GM12872 (cell line): ENCODE results near the gene PRR19.
A peak's percentile ranks its signal among the peaks of the same experiment; 100 is the strongest.

Experiments
- TF ChIP-seq, protein P1 (sequence below): IDR thresholded peaks from 3 replicates; pipeline ENCODE4 v1.5.1; 2011; ENCODE audit warnings: low read depth, mild to moderate bottlenecking, low read length, moderate library complexity; ENCODE audit not compliant: insufficient read depth

Gene PRR19

DNA sequence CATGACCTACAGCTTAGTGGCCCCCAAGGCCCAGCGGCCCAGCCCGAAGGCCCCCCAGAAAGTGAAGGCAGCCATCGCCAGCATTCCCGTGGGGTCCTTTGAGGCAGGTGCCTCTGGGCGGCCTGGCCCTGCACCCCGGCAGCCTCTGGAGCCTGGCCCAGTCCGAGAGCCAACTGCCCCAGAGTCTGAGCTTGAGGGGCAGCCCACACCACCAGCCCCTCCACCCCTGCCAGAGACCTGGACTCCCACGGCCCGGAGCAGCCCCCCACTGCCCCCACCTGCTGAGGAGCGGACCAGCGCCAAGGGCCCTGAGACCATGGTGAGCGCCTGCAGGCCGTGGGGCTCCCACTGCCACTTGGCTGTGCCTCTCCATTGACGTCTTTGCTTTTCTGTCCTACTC lies 9.0 kb upstream of the PRR19 start:
- TF ChIP-seq, protein P1, sequence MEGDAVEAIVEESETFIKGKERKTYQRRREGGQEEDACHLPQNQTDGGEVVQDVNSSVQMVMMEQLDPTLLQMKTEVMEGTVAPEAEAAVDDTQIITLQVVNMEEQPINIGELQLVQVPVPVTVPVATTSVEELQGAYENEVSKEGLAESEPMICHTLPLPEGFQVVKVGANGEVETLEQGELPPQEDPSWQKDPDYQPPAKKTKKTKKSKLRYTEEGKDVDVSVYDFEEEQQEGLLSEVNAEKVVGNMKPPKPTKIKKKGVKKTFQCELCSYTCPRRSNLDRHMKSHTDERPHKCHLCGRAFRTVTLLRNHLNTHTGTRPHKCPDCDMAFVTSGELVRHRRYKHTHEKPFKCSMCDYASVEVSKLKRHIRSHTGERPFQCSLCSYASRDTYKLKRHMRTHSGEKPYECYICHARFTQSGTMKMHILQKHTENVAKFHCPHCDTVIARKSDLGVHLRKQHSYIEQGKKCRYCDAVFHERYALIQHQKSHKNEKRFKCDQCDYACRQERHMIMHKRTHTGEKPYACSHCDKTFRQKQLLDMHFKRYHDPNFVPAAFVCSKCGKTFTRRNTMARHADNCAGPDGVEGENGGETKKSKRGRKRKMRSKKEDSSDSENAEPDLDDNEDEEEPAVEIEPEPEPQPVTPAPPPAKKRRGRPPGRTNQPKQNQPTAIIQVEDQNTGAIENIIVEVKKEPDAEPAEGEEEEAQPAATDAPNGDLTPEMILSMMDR, result no peak

DNA sequence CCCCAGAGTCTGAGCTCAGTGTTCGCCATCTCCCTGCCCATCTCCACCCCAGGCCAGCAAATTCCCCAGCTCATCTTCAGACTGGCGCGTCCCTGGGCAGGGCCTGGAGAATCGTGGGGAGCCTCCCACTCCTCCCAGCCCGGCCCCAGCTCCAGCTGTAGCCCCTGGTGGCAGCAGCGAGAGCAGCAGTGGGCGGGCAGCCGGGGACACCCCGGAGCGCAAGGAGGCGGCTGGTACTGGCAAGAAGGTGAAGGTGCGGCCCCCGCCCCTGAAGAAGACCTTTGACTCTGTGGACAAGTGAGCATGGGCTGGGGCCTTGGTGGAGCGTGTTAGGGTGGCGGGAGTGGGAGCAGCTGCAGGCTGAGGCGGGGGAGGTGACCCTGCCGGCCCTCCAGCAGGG lies 8.4 kb upstream of the PRR19 start:
- TF ChIP-seq, protein P1, result 0 out of 3 replicates have a peak, but pooled peaks have one; percentile 10

DNA sequence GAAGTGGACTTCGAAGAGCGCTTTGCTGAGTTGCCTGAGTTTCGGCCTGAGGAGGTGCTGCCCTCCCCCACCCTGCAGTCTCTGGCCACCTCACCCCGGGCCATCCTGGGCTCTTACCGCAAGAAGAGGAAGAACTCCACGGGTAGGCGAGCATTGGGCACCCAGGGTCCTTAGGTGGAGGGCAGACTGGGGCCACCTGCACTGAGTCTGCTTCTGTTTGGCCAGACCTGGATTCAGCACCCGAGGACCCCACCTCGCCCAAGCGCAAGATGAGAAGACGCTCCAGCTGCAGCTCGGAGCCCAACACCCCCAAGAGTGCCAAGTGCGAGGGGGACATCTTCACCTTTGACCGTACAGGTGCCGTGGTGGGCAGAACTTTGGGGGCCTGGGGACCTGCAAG lies 8.0 kb upstream of the PRR19 start:
- TF ChIP-seq, protein P1, result no peak

DNA sequence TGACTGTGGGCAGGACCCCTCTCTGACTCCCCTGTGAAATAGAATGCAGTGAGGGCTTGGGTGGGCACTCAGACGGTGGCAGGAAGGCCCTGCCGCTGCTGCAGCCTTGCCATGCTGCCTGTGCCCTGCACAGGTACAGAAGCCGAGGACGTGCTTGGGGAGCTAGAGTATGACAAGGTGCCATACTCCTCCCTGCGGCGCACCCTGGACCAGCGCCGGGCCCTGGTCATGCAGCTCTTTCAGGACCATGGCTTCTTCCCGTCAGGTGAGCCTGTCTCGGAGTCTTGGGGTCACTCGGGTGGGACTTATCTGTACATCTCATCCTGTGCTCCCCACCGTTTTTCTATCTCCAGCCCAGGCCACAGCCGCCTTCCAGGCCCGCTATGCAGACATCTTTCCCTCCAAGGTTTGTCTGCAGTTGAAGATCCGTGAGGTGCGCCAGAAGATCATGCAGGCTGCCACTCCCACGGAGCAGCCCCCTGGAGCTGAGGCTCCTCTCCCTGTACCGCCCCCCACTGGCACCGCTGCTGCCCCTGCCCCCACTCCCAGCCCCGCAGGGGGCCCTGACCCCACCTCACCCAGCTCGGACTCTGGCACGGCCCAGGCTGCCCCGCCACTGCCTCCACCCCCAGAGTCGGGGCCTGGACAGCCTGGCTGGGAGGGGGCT lies 7.3 kb upstream of the PRR19 start:
- TF ChIP-seq, protein P1, result no peak

DNA sequence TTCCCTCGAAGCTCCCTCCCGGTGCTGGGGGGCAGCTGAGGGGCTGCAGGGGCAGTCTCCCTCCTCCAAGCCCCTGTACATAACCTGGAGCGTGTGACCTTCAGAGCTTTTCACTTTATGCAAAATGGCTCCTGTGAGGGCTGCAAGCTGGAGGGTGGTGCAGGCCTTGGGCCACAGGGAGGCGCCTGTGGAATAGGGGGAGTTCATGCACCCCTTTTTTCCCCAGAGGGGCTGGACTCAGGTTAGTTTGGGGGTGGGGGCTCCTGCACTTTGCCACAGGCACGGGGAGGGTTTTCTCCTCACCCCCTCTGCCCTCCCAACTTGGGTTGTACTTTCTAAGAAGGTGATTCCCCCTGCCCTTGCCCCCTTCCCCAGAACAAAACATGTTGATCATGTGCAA lies 6.6 kb upstream of the PRR19 start:
- TF ChIP-seq, protein P1, result peak; percentile 19; the same call in 1 of the 3 replicates

DNA sequence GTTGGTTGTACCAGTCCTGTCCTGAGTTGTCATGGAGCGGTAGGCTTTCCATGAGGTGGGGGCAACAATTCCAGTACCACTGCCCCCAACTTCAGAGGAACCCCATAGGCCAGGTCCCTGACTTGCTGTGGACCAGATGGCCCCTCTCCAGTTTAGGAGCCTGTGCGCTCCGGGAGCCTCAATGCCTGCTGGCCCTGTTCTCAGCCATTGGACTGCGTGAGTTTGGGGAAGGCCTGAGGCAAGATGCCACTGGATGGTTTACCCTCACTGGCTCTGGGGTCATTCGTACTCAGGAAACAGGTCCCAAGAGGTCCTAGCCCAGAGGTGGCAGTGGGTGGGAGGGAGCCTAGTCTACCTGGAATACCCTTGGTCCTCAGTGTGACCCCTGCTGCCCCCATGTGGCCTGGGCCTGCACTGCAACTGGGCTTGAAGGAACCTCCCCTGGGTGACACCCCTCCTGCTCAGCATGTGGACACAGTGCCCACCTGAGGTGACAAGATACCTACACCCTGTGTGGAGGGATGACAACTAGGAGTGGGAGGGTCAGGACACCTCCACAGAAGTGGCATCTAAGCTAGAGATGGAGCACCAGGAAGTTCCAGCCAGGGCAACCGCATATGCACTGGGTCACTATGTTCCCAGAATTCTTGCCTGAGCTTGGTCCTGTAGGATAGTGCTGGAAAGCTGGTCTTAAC lies 6.0 kb upstream of the PRR19 start:
- TF ChIP-seq, protein P1, result peak; percentile 100

DNA sequence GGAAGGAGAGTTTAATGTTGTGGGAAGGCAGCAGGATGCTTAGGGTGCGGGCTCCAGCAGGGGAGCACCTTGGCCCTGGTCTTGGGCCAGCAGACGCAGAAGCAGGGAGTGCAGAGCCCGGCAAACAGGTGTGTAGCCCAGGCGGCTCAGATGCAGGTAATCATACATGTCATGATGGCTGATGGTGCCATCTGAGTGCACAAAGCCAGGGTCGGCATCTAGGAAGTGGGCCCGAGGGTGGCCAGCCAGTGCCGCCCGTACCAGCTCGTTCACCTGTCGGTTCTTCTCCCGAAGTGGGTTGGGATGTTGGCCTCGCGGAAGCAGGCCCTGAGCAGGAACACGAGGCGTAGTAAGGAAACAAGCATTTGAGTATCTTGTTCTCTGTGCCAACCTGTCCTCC lies 4.9 kb upstream of the PRR19 start:
- TF ChIP-seq, protein P1, result no peak
